Measurements from ENCODE around the gene AGXT. TPM values are rescaled to one million over a fixed set of nuclear protein-coding genes. Genes with fewer than 3 reads are reported as not detected.

The AGXT gene
- total RNA-seq, 4 donors from 2014 or later, result 1.5 TPM; not detected in 3

DNA sequence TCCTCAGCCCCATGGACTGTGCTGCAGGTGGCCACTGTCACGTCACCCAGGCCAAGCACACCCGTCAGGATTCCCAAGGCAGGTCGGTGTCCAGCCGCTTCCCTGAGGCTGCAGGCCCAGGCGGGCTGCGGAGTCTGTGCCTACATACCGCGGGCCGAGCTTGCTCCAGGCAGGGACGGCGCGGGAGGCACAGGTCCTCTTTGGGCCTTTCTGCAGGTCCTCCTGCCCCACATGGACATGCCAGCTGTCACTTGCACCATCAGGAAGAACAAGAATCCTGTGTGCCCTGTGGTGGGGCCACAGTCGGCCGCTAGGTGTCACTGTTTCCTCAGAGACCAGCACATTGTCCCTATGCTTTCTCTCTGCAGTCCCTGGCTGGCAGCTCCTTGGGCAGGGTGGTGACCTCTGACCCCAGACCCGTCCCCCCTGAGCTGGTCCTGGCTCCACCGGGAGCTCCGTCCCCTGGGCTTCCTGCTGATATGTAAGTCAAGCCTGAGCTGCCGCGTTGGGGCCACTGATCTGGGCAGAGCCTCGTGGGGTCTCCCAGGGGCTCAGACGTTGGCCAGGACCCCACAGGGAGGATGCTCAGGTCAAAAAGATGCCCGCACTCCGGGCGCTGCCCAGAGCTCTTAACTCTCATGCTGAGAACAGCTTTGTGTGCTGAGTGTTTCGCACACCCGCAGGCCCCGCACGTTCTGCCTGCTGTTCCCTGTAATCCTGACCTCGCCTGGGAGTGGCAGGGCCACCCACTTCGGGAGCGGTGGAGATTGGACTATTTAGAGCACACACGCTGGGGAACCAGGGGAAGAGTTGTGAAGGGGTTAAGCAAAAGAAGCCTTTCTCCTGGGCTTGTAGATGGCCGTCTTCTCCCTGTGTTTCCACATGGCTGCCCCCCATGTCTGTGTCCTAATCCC, 17.3 kb upstream of the AGXT start:
- no peak overlapping the region for H3K4me3 ChIP-seq
- no peak for TF ChIP-seq POLR2A (IDR thresholded peaks at IDR 0.05)
- TF ChIP-seq, protein P1, sequence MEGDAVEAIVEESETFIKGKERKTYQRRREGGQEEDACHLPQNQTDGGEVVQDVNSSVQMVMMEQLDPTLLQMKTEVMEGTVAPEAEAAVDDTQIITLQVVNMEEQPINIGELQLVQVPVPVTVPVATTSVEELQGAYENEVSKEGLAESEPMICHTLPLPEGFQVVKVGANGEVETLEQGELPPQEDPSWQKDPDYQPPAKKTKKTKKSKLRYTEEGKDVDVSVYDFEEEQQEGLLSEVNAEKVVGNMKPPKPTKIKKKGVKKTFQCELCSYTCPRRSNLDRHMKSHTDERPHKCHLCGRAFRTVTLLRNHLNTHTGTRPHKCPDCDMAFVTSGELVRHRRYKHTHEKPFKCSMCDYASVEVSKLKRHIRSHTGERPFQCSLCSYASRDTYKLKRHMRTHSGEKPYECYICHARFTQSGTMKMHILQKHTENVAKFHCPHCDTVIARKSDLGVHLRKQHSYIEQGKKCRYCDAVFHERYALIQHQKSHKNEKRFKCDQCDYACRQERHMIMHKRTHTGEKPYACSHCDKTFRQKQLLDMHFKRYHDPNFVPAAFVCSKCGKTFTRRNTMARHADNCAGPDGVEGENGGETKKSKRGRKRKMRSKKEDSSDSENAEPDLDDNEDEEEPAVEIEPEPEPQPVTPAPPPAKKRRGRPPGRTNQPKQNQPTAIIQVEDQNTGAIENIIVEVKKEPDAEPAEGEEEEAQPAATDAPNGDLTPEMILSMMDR (IDR thresholded peaks at IDR 0.05), result peak; percentile 68 to 96 (median 92)
- peak; percentile 73 to 92 (median 89) for DNase-seq
- no peaks in the 10 kb centered on the region for H3K27me3 ChIP-seq
- no peak overlapping the region for H3K27ac ChIP-seq
- H3K9me3 ChIP-seq, result no peaks in the 10 kb centered on the region
- no peaks in the 10 kb centered on the region for H3K4me1 ChIP-seq
- no peaks in the 10 kb centered on the region for H3K36me3 ChIP-seq

- no peaks in the 10 kb centered on the region for H3K27me3 ChIP-seq
- H3K4me3 ChIP-seq, result no peak overlapping the region
- TF ChIP-seq, protein P1 (IDR thresholded peaks at IDR 0.05), result no peak
- no peak for TF ChIP-seq POLR2A (IDR thresholded peaks at IDR 0.05)
- H3K27ac ChIP-seq, result no peak overlapping the region
- no peaks in the 10 kb centered on the region for H3K9me3 ChIP-seq
- H3K36me3 ChIP-seq, result no peaks in the 10 kb centered on the region
- peak in 1 of 3 donors; percentile 38 for DNase-seq
- no peaks in the 10 kb centered on the region for H3K4me1 ChIP-seq
Measured at GRCh38 chr2:240852671-240853314, 15.8 kb upstream of the AGXT start.

- no peak for DNase-seq
- Histone ChIP-seq H3K27me3 (no peaks in the 10 kb centered on the region), H3K4me1 (no peaks in the 10 kb centered on the region), H3K4me3 (no peak overlapping the region), H3K9me3 (no peaks in the 10 kb centered on the region), H3K36me3 (no peaks in the 10 kb centered on the region), H3K27ac (no peak overlapping the region)
- TF ChIP-seq, protein P1 (IDR thresholded peaks at IDR 0.05), result no peak
- no peak for TF ChIP-seq POLR2A (IDR thresholded peaks at IDR 0.05)
Measured at GRCh38 chr2:240855670-240856069, 13.0 kb upstream of the AGXT start.

DNA sequence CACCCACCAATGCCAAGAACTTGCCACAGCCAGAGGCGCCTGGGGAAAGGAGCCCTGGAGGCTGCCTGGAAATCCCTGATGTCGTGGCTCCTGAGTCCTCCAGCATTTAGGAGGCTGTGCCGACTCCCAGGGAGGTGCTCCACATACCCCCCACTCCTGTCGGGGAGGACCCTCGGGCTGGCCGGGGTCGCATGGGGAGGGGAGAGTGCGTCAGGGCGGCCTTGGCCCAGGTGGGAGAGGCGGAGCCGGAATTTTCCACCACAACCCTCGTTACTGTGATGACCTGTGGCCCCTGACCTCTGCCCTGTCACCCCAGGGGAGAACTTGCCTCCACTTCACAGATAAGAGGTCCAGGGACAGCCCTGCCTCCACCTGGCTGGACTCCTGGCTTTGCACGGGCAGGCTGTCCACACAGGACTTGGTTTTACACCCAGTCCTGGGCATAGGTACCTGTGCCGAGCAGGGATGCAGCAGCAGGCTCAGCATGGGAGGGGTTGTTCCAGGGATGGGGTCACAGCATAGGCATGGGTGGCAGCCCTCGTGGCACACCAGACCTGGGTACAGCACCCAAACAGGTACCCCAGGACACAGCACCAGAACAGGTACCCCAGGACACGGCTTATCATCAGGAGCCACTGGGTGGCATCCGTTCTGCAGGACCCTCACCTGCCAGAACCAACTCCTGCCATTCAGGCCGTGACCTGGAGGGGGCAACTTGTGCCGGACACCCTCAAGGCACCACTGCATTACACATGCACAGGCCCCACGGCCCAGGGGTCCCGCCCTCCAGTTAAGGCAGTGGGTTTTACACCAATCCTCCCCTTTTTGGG, 12.3 kb upstream of the AGXT start:
- H3K4me3 ChIP-seq, result no peak overlapping the region

More for the DNA sequence above, 12.3 kb upstream of the AGXT start:
- no peaks in the 10 kb centered on the region for H3K4me1 ChIP-seq
- DNase-seq, result peak in 1 of 3 donors; percentile 44
- H3K27ac ChIP-seq, result no peak overlapping the region
- H3K36me3 ChIP-seq, result no peaks in the 10 kb centered on the region
- H3K27me3 ChIP-seq, result no peaks in the 10 kb centered on the region
- no peaks in the 10 kb centered on the region for H3K9me3 ChIP-seq
- no peak for TF ChIP-seq POLR2A (IDR thresholded peaks at IDR 0.05)
- TF ChIP-seq, protein P1 (IDR thresholded peaks at IDR 0.05), result no peak

All from Peyer's patch (tissue), 4 donors.